ENCODE data around the gene LIPT2. TPM values are rescaled to one million over a fixed set of nuclear protein-coding genes. Genes with fewer than 3 reads are reported as not detected.
A peak's percentile ranks its signal among the peaks of the same experiment; 100 is the strongest.

LIPT2 gene
- total and polyA plus RNA-seq, 8 donors, result 1.8 to 6.3 (median 4.7) TPM

DNA sequence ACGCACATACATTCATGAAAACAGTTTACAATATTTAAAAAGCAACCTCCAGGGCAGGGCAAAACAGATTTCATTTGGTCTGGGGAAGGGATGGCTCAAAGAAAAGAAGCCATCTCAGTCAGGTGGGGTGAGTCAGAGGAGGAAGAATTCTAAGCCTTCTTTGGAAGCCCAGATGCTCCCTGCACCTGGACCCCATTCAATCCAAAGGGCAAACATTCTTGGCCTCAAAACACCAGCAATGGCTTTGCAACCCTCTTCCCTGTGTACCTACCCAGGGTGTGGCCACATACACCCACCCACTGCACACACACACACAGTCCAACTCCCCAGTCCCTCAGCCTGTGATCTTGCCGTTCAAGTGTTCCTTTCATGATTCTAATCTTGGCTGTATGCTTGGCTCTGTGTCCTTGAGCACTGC, 28.2 kb downstream of the LIPT2 start:
- DNase-seq (no peak), ATAC-seq (peak; percentile 34)
- TF ChIP-seq CTCF (IDR thresholded peaks at IDR 0.05), result no peak
- Histone ChIP-seq H3K9me3 (no peaks in the 10 kb centered on the region), H3K27me3 (no peaks in the 10 kb centered on the region), H3K27ac (no peak overlapping the region), H3K4me1 (peaks cover 6 to 61% of the 10 kb centered on the region in 2 donors), H3K4me3 (no peak overlapping the region), H3K36me3 (no peaks in the 10 kb centered on the region)
- intact Hi-C loops (cut with DNase I), result no loop called here

DNA sequence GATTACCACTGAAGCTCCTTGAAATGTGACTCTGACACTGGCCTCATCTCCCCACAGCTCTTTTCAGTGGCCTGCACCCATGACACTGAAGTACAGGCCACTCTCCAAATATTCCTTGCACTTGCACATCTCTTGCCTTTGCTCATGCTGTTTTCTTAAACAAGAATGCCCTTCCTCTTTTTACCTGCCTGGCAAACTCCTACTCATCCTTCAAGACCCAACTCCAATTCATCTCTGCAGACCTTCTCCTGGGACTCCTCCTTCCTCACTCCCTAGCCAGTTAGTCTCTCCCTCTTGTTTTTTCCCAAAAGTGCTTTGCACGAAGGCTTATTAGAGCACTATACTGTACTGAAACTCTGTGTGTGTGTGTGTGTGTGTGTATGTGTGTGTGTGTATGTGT, 28.8 kb downstream of the LIPT2 start:
- Histone ChIP-seq H3K36me3 (no peaks in the 10 kb centered on the region), H3K9me3 (no peaks in the 10 kb centered on the region), H3K27ac (peak overlapping the region in 1 of 2 donors; percentile 53), H3K27me3 (no peaks in the 10 kb centered on the region), H3K4me1 (peaks cover 11 to 65% of the 10 kb centered on the region in 2 donors), H3K4me3 (no peak overlapping the region)
- DNase-seq (no peak), ATAC-seq (no peak)
- no peak for TF ChIP-seq CTCF (IDR thresholded peaks at IDR 0.05)
- intact Hi-C loops (cut with DNase I), result no loop called here

DNA sequence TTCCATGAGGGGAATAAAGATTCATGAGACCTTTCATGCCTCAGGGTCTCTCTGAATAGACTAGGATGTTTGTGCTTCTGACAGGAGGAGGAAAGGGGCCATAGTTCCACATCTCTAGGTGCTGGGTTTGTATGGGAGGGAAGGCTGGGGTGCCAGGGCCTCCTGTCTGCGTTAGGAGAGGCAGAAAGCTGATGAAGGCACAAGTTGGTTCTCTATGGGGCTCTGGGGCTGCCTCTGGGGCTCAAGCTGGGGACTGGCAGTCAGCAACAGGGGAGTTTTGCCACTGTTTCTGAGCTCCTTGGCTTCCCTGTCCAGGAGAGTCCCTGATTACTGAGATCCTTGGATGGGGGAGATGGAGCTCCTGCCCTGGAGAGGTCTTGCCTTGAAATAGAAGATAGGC, 30.3 kb downstream of the LIPT2 start:
- no peak overlapping the region for H3K4me3 ChIP-seq
- no peaks in the 10 kb centered on the region for H3K27me3 ChIP-seq
- intact Hi-C loops (cut with DNase I), result no loop called here
- peaks cover 11 to 77% of the 10 kb centered on the region in 2 donors for H3K4me1 ChIP-seq
- DNase-seq (no peak), ATAC-seq (no peak)
- peaks cover 0 to 4% of the 10 kb centered on the region in 2 donors for H3K36me3 ChIP-seq
- no peaks in the 10 kb centered on the region for H3K9me3 ChIP-seq
- H3K27ac ChIP-seq, result peak overlapping the region in 1 of 2 donors; percentile 88
- no peak for TF ChIP-seq CTCF (IDR thresholded peaks at IDR 0.05)

DNA sequence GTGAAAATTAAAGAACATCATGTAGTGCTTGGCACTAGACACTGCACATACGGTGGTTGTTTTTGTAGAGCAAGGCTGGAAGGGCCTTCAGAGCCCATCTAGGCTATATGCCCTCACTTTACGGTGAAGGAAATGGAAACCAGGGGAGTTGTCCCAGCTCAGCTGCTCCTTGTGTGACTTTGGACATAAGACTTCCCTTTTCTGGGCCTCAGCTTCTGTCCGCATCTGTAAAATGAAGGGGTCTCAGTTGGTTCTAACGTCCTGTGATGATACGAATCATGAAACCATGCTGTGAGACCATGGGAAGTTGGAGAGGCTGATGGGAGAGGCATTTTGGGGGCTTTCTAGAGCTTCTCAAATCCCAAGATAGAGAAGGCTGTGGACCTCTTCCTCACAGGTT, 30.9 kb downstream of the LIPT2 start:
- no peak for ATAC-seq
- H3K27ac ChIP-seq, result peak overlapping the region; percentile 83 to 88
- peak overlapping the region in 1 of 2 donors; percentile 53 for H3K4me3 ChIP-seq
- intact Hi-C loops (cut with DNase I), result no loop called here
- H3K4me1 ChIP-seq, result peaks cover 11 to 74% of the 10 kb centered on the region in 2 donors
- no peaks in the 10 kb centered on the region for H3K9me3 ChIP-seq
- DNase-seq, result no peak
- H3K36me3 ChIP-seq, result peaks cover 0 to 6% of the 10 kb centered on the region in 2 donors
- no peak for TF ChIP-seq CTCF (IDR thresholded peaks at IDR 0.05)
- H3K27me3 ChIP-seq, result no peaks in the 10 kb centered on the region

DNA sequence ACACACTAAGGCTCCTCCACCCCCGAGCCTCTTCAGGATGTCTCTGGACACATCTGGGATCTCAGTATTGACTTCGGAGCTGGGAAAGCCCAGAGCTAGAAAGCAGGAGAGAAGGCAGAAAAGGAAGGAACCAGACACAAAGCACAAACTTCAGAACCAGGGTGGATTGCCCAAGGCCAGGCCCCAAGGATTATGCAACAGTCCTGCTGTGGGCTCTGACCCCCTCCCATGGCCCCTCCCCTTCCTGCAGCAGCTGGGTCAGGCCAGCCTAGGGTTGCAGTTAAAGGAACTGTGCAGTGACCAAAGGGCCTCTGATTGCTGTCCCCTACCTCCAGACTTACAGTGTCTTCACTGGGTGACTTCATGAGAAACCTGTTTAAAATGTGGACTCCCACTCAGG, 31.5 kb downstream of the LIPT2 start:
- no peak for TF ChIP-seq CTCF (IDR thresholded peaks at IDR 0.05)
- intact Hi-C loops (cut with DNase I), result no loop called here
- peak overlapping the region; percentile 7 to 53 for H3K4me3 ChIP-seq
- DNase-seq (peak; percentile 59 to 94 (median 87)), ATAC-seq (peak; percentile 88)
- peaks cover 11 to 70% of the 10 kb centered on the region in 2 donors for H3K4me1 ChIP-seq
- peaks cover 0 to 13% of the 10 kb centered on the region in 2 donors for H3K36me3 ChIP-seq
- H3K27ac ChIP-seq, result peak overlapping the region; percentile 83 to 88
- no peaks in the 10 kb centered on the region for H3K27me3 ChIP-seq
- no peaks in the 10 kb centered on the region for H3K9me3 ChIP-seq
